ENCODE measurements around the gene ZNF484.
"Not testable (repeated sequence)": the region's sequence is repeated elsewhere in the genome, so short reads cannot be mapped to it uniquely, and the experiment has no call there.

DNA sequence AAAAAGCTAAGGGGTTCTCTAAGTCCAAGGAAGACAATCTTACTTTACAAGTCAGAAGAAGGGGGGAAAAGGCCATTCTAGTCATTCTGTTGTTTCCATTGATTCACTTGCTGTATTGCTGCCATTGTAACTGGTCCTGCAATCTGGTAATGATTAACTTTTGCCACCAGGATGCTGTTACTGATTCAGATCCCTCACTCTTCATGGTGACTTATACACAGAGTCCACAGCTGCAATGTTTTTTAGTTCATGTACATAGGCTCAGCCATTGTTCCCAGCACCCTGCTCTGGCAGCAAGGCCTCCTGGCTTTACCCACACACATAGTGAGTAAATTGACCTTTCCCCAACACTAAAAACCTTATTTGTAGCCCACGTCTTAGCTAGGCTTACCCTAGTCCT, 57.9 kb downstream of the ZNF484 start:
- TF ChIP-seq, protein P1, sequence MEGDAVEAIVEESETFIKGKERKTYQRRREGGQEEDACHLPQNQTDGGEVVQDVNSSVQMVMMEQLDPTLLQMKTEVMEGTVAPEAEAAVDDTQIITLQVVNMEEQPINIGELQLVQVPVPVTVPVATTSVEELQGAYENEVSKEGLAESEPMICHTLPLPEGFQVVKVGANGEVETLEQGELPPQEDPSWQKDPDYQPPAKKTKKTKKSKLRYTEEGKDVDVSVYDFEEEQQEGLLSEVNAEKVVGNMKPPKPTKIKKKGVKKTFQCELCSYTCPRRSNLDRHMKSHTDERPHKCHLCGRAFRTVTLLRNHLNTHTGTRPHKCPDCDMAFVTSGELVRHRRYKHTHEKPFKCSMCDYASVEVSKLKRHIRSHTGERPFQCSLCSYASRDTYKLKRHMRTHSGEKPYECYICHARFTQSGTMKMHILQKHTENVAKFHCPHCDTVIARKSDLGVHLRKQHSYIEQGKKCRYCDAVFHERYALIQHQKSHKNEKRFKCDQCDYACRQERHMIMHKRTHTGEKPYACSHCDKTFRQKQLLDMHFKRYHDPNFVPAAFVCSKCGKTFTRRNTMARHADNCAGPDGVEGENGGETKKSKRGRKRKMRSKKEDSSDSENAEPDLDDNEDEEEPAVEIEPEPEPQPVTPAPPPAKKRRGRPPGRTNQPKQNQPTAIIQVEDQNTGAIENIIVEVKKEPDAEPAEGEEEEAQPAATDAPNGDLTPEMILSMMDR (IDR thresholded peaks at IDR 0.05) = not testable (repeated sequence)
- not testable (repeated sequence) for TF ChIP-seq POLR2A (IDR thresholded peaks at IDR 0.05)
